WTC11 (cell line): ENCODE data around the gene UGT1A9. TPM values are rescaled to one million over a fixed set of nuclear protein-coding genes. Genes with fewer than 3 reads are reported as not detected.

Experiments used
- ATAC-seq: fragments of 200-7000 bp; cut with Tn5 transposase; 2 replicates; pipeline ENCODE4 v1.10.0; 2021; ENCODE audit warnings: mild to moderate bottlenecking, moderate library complexity
- CTCF ChIA-PET: fragments of 300-600 bp; sonication (Branson Sonifier 250); formaldehyde crosslinking; loops from one replicate; lab custom pipeline; 2021; ENCODE audit warnings: antibody characterized with exemption; lab: Charles Lee
- POLR2A ChIA-PET: fragments of 350-600 bp; sonication (Branson Sonifier 250); formaldehyde crosslinking; loops from one replicate; lab custom pipeline; 2021; ENCODE audit warnings: antibody characterized with exemption; lab: Charles Lee
- DNase-seq: peaks from one replicate; pipeline ENCODE4 v3.0.0; 2021; ENCODE audit warnings: low spot score
- H3K27ac Mint-ChIP-seq: 2 replicates; pipeline ENCODE4 v1.8.0; 2021; ENCODE audit warnings: mixed read lengths
- H3K27me3 Mint-ChIP-seq: 2 replicates; pipeline ENCODE4 v1.8.0; 2021; ENCODE audit warnings: low read depth, mild to moderate bottlenecking, moderate library complexity, mixed read lengths
- H3K36me3 Mint-ChIP-seq: 2 replicates; pipeline ENCODE4 v1.8.0; 2021; ENCODE audit warnings: mixed read lengths
- H3K4me1 Mint-ChIP-seq: 2 replicates; pipeline ENCODE4 v1.8.0; 2022; ENCODE audit warnings: mixed read lengths
- H3K4me3 Mint-ChIP-seq: 2 replicates; pipeline ENCODE4 v1.8.0; 2021; ENCODE audit warnings: mild to moderate bottlenecking, moderate library complexity, mixed read lengths
- H3K9me3 Mint-ChIP-seq: 2 replicates; pipeline ENCODE4 v1.8.0; 2021; ENCODE audit warnings: mixed read lengths
- ATF1 ChIP-seq: sonication (generic); formaldehyde crosslinking; IDR thresholded peaks from 2 replicates; pipeline ENCODE4 v1.8.1; 2023; ENCODE audit warnings: mild to moderate bottlenecking, moderate library complexity, missing genetic modification reagents
- CREB1 ChIP-seq: sonication (generic); formaldehyde crosslinking; IDR thresholded peaks from 2 replicates; pipeline ENCODE4 v1.8.0; 2023; ENCODE audit warnings: mild to moderate bottlenecking, missing genetic modification reagents
- EMX1 ChIP-seq: fragments of 250-450 bp; sonication (Bioruptor Pico); IDR thresholded peaks from 2 replicates; pipeline ENCODE4 v1.8.0; 2021; ENCODE audit warnings: mild to moderate bottlenecking
- FOXP1 ChIP-seq: sonication (generic); formaldehyde crosslinking; IDR thresholded peaks from 2 replicates; pipeline ENCODE4 v1.8.0; 2022; ENCODE audit warnings: missing genetic modification reagents, mild to moderate bottlenecking, moderate library complexity, borderline replicate concordance
- GABPB1 ChIP-seq: sonication (generic); formaldehyde crosslinking; IDR thresholded peaks from 2 replicates; pipeline ENCODE4 v1.8.1; 2023; ENCODE audit warnings: mild to moderate bottlenecking, missing genetic modification reagents
- IRF1 ChIP-seq: sonication (generic); formaldehyde crosslinking; IDR thresholded peaks from 2 replicates; pipeline ENCODE4 v1.8.0; 2023; ENCODE audit warnings: missing genetic modification reagents
- IRF2 ChIP-seq: sonication (generic); formaldehyde crosslinking; IDR thresholded peaks from 2 replicates; pipeline ENCODE4 v1.8.0; 2022; ENCODE audit warnings: low read depth, missing genetic modification reagents, borderline replicate concordance
- JUN ChIP-seq: sonication (generic); formaldehyde crosslinking; IDR thresholded peaks from 2 replicates; pipeline ENCODE4 v1.8.0; 2023; ENCODE audit warnings: mild to moderate bottlenecking, missing genetic modification reagents
- MYBL2 ChIP-seq: sonication (generic); formaldehyde crosslinking; IDR thresholded peaks from 2 replicates; pipeline ENCODE4 v1.8.1; 2023; ENCODE audit warnings: mild to moderate bottlenecking, moderate library complexity, missing genetic modification reagents
- NFE2L1 ChIP-seq: sonication (generic); formaldehyde crosslinking; IDR thresholded peaks from 2 replicates; pipeline ENCODE4 v1.8.1; 2023; ENCODE audit warnings: missing genetic modification reagents
- NFYB ChIP-seq: sonication (generic); formaldehyde crosslinking; conservative IDR thresholded peaks from 2 replicates; pipeline ENCODE4 v1.8.0; 2022; ENCODE audit warnings: low read depth, missing genetic modification reagents
- PRDM15 ChIP-seq: sonication (generic); formaldehyde crosslinking; IDR thresholded peaks from 2 replicates; pipeline ENCODE4 v1.8.0; 2022; ENCODE audit warnings: missing genetic modification reagents
- SMAD3 ChIP-seq: sonication (generic); formaldehyde crosslinking; IDR thresholded peaks from 2 replicates; pipeline ENCODE4 v1.8.0; 2022; ENCODE audit warnings: missing genetic modification reagents, mild to moderate bottlenecking, borderline replicate concordance
- ZBTB21 ChIP-seq: sonication (generic); formaldehyde crosslinking; IDR thresholded peaks from 2 replicates; pipeline ENCODE4 v1.8.1; 2023; ENCODE audit warnings: mild to moderate bottlenecking, missing genetic modification reagents, borderline replicate concordance
- ZMAT4 ChIP-seq: fragments of 250-450 bp; sonication (Bioruptor Pico); IDR thresholded peaks from 2 replicates; pipeline ENCODE4 v1.9.0; 2021; ENCODE audit warnings: mild to moderate bottlenecking
- ZNF425 ChIP-seq: fragments of 250-450 bp; sonication (Bioruptor Pico); conservative IDR thresholded peaks from 2 replicates; pipeline ENCODE4 v1.9.0; 2021; ENCODE audit warnings: mild to moderate bottlenecking
- total RNA-seq: library from RNA; stranded (reverse); gene quantifications from 3 replicates; pipeline ENCODE4 v1.2.3, GENCODE V29; 2021

UGT1A9 gene
- total RNA-seq, 1 experiment from 2014 or later, result not detected

- TF ChIP-seq ZMAT4 (CRISPR knock-in tag), result no peak
- no peak for TF ChIP-seq PRDM15 (CRISPR knock-in tag)
- TF ChIP-seq NFYB (CRISPR knock-in tag), result no peak
- no peak for TF ChIP-seq EMX1 (CRISPR knock-in tag)
Measured at GRCh38 chr2:233680361-233681045, 8.8 kb downstream of the UGT1A9 start (continued).

GRCh38 chr2:233681521-233682099, 9.9 kb downstream of the UGT1A9 start, which contains the start of gene UGT1A7:
TSS of gene UGT1A7 (plus strand) at chr2:233681901. CDS start at chr2:233681938, 37 bp downstream.
- POLR2A ChIA-PET, result interaction anchor here (0.6 kb wide), 1 partner anchor 1223 kb away, joined by 3 read pairs; no protein-coding TSS in a partner anchor
- no peak for ATAC-seq
- DNase-seq, result no peak
- H3K36me3 Mint-ChIP-seq, result no peaks in the 10 kb centered on the region
- H3K4me1 Mint-ChIP-seq, result no peaks in the 10 kb centered on the region
- CTCF ChIA-PET, result interaction anchor here (0.9 kb wide), 1 partner anchor 30 kb away, joined by 3 read pairs; no protein-coding TSS in a partner anchor
- no peak within 1 kb of the TSS for H3K4me3 Mint-ChIP-seq
- TF ChIP-seq IRF1 (CRISPR knock-in tag) (no peak), MYBL2 (CRISPR knock-in tag) (no peak), ZNF425 (CRISPR knock-in tag) (no peak), FOXP1 (CRISPR knock-in tag) (no peak), EMX1 (CRISPR knock-in tag) (no peak), CREB1 (CRISPR knock-in tag) (no peak), ZBTB21 (CRISPR knock-in tag) (no peak), GABPB1 (CRISPR knock-in tag) (no peak), ATF1 (CRISPR knock-in tag) (no peak), IRF2 (CRISPR knock-in tag) (no peak), JUN (CRISPR knock-in tag) (no peak), ZMAT4 (CRISPR knock-in tag) (no peak), SMAD3 (CRISPR knock-in tag) (no peak), NFE2L1 (CRISPR knock-in tag) (no peak)
- no peak within 1 kb of the TSS for H3K27ac Mint-ChIP-seq
- peaks cover 12% of the 10 kb centered on the region; the same call in 1 of the 2 replicates for H3K27me3 Mint-ChIP-seq
- no peaks in the 10 kb centered on the region for H3K9me3 Mint-ChIP-seq
